HG03460 (cell line): Measurements from ENCODE around the gene QTRT2.

Experiments
- ATAC-seq: cut with Tn5 transposase; IDR thresholded peaks from one replicate; pipeline ENCODE4 v1.9.1; 2021; ENCODE audit not compliant: unreplicated experiment

Gene QTRT2

GRCh38 chr3:114076711-114077110 is 20.2 kb downstream of the QTRT2 start:
- no peak for ATAC-seq

GRCh38 chr3:114078126-114078525 is 21.6 kb downstream of the QTRT2 start:
- no peak for ATAC-seq

- ATAC-seq = no peak
These were observed 23.2 kb downstream of the QTRT2 start for GRCh38 chr3:114079761-114080160.

- ATAC-seq = no peak
These were observed 23.7 kb downstream of the QTRT2 start for GRCh38 chr3:114080201-114080600.

- no peak for ATAC-seq
These were observed 24.5 kb downstream of the QTRT2 start for GRCh38 chr3:114081037-114081436.

- ATAC-seq = no peak
These were observed 26.6 kb downstream of the QTRT2 start for GRCh38 chr3:114083112-114083511.

- ATAC-seq = no peak
These were observed 29.8 kb downstream of the QTRT2 start for GRCh38 chr3:114086356-114086755.

GRCh38 chr3:114089675-114090074 is 33.1 kb downstream of the QTRT2 start:
- no peak for ATAC-seq

GRCh38 chr3:114092151-114093015 is 35.8 kb downstream of the QTRT2 start:
- ATAC-seq = no peak

GRCh38 chr3:114093016-114093380 is 36.5 kb downstream of the QTRT2 start:
- ATAC-seq = no peak

GRCh38 chr3:114093596-114093995 is 37.1 kb downstream of the QTRT2 start:
- ATAC-seq = no peak

GRCh38 chr3:114095796-114096195 is 39.3 kb downstream of the QTRT2 start:
- ATAC-seq = no peak

- no peak for ATAC-seq
These were observed 44.6 kb downstream of the QTRT2 start for GRCh38 chr3:114101101-114101500.

GRCh38 chr3:114103181-114103580 is 46.6 kb downstream of the QTRT2 start:
- no peak for ATAC-seq

GRCh38 chr3:114103858-114104257 is 47.3 kb downstream of the QTRT2 start:
- ATAC-seq = no peak

- no peak for ATAC-seq
These were observed 47.9 kb downstream of the QTRT2 start for GRCh38 chr3:114104414-114104813.

- no peak for ATAC-seq
These were observed 51.6 kb downstream of the QTRT2 start for GRCh38 chr3:114108137-114108536.

GRCh38 chr3:114110439-114110838 is 53.9 kb downstream of the QTRT2 start:
- no peak for ATAC-seq

- ATAC-seq = no peak
These were observed 54.7 kb downstream of the QTRT2 start for GRCh38 chr3:114111060-114111770.

- no peak for ATAC-seq
These were observed 56.2 kb downstream of the QTRT2 start for GRCh38 chr3:114112696-114113095.

- no peak for ATAC-seq
These were observed 58.2 kb downstream of the QTRT2 start for GRCh38 chr3:114114719-114115118.

- ATAC-seq = no peak
These were observed 58.6 kb downstream of the QTRT2 start for GRCh38 chr3:114115143-114115542.
